GM19099 (cell line): ENCODE results near the gene MTRF1L.

ENCODE experiments used
- POLR2A ChIP-seq: IDR thresholded peaks from 3 replicates; pipeline ENCODE4 v1.6.1; 2011; ENCODE audit warnings: low read depth; ENCODE audit not compliant: insufficient read length; ENCODE audit errors: extremely low read depth

The MTRF1L gene, protein sequence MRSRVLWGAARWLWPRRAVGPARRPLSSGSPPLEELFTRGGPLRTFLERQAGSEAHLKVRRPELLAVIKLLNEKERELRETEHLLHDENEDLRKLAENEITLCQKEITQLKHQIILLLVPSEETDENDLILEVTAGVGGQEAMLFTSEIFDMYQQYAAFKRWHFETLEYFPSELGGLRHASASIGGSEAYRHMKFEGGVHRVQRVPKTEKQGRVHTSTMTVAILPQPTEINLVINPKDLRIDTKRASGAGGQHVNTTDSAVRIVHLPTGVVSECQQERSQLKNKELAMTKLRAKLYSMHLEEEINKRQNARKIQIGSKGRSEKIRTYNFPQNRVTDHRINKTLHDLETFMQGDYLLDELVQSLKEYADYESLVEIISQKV

DNA sequence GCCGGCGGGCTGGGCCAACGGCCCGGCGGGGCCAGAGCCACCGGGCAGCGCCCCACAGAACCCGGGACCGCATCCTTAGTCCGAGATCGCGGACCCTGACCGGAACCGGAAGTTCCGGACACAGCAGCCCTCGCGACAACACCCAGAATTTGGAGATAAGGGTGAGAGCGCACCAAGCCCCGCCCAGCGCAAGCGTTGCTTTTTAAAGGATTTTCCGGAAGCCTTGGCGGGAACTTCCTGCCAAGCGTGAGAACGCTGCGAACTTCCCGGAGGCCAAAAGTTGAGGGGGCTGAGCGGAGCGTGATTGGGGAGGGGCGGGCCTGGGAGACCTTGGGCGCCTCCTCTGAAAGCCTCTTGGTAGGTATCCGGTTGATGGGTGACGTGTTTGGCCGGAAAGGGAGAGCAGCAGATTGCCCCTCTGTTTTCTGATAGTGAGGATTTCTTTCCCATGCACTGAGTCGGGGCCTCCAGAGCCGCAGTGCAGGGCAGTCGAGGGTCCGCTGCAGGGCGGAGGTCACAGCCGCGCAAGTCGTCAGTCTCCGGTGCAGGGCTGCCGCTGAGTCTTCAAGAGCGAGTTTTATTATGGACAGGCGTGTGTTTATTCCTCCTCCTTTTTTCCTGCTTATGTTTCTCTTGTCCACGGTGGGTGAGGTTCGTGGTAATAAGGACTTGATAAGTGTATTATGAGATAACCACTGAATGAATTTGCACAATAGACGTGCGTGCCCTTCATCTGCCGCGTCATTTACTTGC lies at the start of gene MTRF1L:
Gene MTRF1L, minus strand, starts transcription at position 97 of the 753 bp plus-strand sequence. Its CDS starts 24 bp downstream, at position 73.
- TF ChIP-seq POLR2A: peak; percentile 76

DNA sequence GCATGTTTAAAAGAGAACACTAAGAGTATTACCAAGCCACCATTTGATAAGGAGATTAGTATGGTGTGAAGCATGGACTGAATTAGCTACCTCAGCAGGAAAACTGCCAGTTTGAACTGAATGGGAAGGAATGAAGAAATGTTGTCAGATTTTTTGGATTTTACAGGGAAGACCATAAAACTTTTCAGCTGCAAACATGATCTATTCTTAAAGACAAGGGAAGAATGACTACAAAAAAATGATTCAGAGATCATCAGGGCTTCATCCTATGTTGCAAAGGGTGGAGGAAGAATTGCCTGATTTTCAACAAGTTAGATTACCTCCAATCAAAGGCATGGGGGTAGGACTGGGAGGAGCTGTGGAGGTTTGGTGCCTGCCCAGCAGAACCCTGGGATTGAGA lies 49.3 kb upstream of the MTRF1L start:
- TF ChIP-seq POLR2A: no peak

DNA sequence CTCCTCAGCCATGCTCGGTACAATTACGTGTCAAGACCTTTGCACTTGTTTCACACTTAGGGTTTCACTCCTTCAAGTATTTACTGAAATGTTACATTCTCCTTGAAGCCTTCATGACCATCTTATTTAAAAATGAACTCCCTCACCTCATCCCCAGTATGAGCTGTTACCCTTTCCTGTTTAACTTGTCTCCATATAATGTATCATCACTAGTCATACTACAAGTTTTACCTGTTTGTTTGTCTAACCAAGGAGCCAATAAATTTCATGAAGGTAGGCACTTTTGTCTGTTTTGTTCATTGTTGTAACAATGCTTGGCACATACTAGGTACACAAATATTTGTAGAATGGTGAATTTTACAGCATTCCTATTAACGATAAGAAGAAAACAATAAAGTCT lies 46.1 kb upstream of the MTRF1L start:
- TF ChIP-seq POLR2A: no peak

DNA sequence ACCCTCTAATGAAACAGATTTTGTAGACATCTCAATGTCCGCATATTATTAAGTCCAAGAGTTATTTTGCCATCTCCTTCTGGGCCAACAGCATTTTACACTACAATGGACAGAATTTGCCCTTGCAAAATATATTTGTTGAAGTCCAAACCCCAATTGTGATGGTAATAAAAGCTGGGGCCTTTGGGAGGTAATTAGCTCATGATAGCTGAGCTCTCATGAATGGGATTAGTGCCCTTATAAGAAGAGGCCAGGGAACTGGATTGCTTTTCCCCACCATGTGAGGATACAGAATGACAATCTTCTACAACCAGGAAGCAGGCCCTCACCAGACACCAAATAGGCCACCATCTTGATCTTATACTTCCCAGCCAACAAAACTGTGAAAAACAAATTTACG lies 44.9 kb upstream of the MTRF1L start:
- TF ChIP-seq POLR2A: no peak

DNA sequence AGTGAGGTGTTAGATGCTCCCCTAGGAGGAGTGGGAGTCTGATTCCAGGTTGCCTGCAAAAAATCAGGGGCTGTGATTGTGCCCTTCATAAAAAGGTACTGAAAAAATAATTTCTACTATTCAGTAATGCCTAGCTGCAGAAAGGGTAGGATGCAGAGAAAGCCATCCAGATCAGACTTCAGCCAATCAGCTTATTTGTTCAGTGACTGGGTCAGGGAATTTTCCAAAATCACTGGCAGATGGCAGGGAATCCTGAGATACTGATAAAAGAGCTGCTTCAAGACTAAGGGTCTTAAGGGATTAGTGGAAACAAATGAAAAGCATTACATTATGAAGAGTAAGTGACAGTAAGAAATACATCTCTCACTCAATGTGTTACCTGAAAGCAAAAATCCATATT lies 42.8 kb upstream of the MTRF1L start:
- no peak for TF ChIP-seq POLR2A

DNA sequence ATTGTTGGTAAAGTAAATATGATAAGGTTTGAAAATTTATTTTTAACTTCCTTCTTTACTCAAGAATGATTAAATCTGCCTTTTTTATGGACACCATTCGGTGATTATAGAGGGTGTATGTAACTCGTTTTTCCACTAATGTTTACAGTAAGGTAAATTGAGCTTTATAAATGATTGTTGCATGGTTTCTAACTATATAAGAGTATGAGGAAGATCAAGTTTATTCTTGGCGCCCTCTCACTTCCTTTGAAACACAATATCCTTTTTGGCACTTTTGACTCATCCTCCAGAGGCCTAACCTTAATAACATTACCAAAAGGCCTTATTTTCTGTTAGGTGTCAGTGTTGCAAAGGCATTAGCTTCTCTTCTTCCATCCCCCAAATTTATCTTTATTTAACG lies 41.8 kb upstream of the MTRF1L start:
- no peak for TF ChIP-seq POLR2A

DNA sequence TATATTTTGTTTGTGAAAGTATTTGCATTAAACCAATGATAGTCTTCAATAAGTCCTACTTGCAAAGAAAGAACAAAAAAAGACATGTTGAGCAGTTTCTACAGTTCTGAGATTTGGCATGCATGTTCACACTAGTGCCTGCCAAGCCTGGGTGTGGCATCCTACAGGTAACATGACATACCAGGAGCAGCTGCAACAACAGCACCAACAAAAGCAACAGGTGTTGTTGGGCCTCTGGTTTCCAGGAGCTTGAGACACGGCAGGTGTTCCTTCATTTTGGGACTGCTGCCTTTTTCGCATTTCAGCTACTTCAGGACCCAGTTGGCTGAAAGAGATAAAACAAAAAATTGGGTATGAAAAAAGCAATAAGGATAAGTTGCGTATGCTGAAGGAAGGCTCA lies 41.2 kb upstream of the MTRF1L start:
- no peak for TF ChIP-seq POLR2A

DNA sequence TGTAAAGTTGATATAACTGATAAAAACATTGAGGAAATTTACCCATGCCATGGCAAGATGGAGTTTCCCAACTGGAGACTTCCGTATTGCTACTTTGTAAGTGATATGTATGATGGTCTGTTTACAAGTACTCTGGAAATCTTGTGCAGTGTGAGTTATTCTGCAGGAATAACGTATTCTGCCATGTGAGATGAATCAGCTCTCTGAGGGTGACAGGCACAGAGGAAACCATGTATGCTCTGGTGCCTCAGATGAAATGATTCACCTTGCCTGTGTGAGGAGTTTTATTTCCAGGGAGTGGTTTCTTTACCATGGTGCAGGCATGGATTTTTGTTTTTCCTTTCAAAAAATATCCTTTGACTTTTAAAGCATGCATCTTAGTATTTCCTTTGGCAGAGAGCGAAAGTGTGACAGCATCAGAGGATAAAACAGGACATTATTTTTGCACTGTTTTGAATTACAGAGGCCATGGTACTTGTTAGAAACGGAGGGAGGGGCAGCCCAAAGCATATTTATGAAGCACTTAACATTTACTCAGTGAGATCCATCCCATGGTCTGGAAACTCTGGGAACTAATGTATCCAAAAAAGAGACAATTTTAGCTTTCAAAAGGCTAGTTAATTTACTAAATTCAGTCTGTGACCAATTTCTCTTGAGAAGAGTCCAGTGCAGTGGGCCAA lies 36.0 kb upstream of the MTRF1L start:
- no peak for TF ChIP-seq POLR2A

DNA sequence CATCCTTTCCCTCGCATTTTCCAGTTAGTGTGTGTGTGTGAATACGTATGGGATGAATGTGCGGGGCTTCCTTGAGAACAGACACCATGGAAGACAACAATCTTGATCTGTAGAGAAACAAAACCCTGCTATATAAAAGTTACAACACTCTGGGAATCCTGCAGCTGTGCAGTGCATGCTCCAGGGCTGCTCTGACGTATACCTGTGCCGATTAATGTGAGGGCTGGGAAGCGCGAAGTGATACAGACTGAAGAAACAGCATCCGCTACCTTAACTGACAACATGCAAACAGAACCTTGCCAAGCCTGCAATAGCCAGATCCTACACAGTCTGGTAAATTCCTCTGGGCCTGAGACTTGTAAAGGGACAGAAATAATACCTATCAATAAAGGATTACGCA lies 31.6 kb upstream of the MTRF1L start:
- TF ChIP-seq POLR2A: no peak

DNA sequence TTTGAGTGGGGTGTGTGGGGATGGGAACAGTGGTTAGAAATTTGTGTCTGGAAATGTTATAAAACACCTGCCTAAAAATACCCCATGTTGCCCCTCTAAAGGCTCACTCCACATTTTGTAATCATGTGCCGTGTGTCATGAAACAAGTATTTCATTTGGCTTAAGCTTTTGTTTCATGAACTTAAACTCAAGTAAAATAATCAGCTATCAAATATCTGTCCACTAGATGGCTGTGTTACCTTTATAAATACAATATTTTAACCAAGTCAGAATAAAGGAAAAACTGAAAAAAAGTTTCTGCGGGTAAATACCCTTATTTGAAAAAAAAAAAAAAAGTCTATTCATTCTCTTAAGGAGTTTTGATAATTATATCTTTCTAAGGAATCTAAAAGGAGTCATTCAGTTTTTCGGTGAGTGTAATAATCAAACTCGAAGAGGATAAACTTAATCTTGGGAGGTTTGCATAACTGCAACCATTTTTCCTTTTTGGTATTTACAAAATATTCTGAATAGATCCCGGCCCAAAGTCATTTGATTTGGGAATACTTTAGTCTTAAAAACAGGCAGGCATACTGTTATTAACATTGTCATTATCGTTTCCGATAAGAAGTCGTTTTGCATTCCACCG lies 29.9 kb upstream of the MTRF1L start:
- TF ChIP-seq POLR2A: no peak

DNA sequence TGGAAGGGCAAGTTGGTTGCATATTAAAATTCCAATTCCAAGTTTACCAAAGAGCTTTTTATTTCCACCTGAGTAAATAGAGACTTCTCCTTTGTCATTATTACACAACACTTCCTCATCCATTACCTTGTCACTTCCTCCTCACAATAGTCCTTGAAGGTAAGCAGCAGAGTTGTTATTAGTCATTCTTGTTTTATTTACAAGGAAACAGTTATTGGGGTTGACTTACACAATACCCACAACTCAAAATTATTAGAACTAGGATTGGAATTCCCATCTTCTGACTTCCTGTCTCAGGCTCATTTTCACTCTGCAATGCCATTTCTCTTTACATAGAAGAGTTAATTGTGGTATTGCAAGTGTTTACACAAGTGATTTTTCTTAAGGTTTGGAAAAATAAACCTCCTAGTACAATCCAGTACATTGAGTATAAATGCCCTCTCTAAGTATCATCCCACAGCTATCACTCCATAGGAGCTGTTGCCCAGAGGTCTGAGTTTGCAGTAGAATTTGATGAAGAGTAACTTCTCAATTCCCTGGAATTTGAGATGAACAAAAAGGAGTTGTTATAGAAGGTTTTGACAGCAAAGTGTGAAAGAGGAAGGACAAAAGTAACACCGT lies 28.9 kb upstream of the MTRF1L start:
- no peak for TF ChIP-seq POLR2A

DNA sequence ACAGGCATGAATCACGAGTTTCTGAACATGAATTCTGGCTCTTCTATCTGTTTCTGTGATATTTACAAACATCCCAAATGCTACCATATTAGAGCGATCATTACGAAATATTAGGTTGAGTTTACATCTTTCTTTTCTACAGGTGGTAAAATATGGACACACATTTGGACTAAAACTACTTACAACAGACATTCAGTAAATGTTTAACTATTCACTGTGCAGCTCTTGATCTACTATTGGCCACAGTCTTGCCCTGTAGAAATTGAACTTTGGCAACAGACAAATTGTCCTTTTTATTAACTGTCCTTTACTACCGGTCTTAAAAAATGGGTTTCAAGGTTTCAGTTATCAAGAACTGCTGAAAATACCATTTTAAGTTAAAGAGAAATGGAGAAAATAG lies 26.5 kb upstream of the MTRF1L start:
- TF ChIP-seq POLR2A: no peak

DNA sequence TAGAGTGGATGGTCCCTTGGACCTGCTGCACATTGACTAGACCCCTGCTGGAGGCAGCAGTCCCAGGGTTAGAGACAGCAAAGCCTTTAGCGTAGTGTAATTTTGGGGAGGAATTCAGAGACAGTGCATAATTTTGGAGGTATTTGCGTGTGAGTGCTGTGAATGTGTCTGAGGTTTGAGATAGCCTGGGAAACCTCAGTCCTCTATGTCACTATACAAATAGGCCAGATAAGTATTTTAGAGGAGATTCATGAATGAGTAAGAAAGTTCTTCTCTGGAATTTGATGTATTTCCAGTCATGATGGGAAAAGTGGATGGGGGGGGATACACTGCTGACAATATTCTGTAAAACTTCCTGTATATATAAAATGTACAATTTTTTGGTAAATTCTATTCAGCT lies 25.8 kb upstream of the MTRF1L start:
- no peak for TF ChIP-seq POLR2A

DNA sequence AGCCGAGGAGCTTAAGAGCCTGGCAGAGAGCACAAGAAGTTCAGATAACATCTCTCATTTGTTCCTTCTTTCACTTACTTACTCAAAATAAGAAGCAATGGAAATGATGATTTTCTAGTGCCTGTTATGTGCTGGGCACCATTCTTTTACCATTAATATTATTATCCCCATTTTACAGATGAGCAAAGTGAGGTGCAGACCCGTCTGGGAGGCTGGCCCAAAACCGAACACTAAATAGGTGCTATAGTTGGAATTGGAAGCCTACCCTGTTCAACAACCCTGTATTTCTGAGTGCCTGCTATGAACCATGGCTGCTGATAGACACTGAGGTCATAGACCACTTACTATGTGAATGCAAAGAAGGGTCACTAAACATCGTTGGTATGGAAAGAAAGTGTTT lies 25.0 kb upstream of the MTRF1L start:
- no peak for TF ChIP-seq POLR2A

DNA sequence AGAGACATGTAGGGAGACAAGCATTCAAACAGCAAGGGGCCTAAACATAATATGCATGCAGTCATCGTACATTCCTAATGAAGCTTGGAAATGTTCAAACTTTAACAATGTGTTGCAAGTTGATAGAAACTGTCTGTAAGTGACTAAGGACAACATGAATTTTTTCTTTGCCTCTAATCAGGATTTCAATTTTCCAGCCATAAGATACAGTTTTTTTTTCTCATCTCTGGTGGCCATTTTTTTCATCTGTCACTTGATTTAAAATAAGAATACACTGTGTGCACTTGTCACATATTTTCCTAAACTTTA lies 22.2 kb upstream of the MTRF1L start:
- TF ChIP-seq POLR2A: no peak
